Measurements from ENCODE around the gene CACNA1E.

Gene CACNA1E

GRCh38 chr1:181732218-181732990, 249.1 kb downstream of the CACNA1E start:
- DNase-seq (ENCODE audit: low spot score): no peak
- TF ChIP-seq CTCF (IDR thresholded peaks at IDR 0.05; ENCODE audit: extremely low read depth, missing control alignments): no peak

- no peak for DNase-seq (ENCODE audit: low spot score)
- no peak for TF ChIP-seq CTCF (IDR thresholded peaks at IDR 0.05; ENCODE audit: extremely low read depth, missing control alignments)
Measured at GRCh38 chr1:181733486-181733885, 250.2 kb downstream of the CACNA1E start.

- DNase-seq (ENCODE audit: low spot score): no peak
- no peak for TF ChIP-seq CTCF (IDR thresholded peaks at IDR 0.05; ENCODE audit: extremely low read depth, missing control alignments)
Measured at GRCh38 chr1:181737056-181737455, 253.7 kb downstream of the CACNA1E start.

GRCh38 chr1:181739214-181739613, 255.9 kb downstream of the CACNA1E start:
- no peak for TF ChIP-seq CTCF (IDR thresholded peaks at IDR 0.05; ENCODE audit: extremely low read depth, missing control alignments)
- DNase-seq (ENCODE audit: low spot score): no peak

GRCh38 chr1:181742426-181742825, 259.1 kb downstream of the CACNA1E start:
- no peak for DNase-seq (ENCODE audit: low spot score)
- no peak for TF ChIP-seq CTCF (IDR thresholded peaks at IDR 0.05; ENCODE audit: extremely low read depth, missing control alignments)

GRCh38 chr1:181743878-181744312, 260.6 kb downstream of the CACNA1E start:
- no peak for TF ChIP-seq CTCF (IDR thresholded peaks at IDR 0.05; ENCODE audit: extremely low read depth, missing control alignments)

GRCh38 chr1:181746224-181746623, 262.9 kb downstream of the CACNA1E start:
- no peak for TF ChIP-seq CTCF (IDR thresholded peaks at IDR 0.05; ENCODE audit: extremely low read depth, missing control alignments)

More at GRCh38 chr1:181743878-181744312, 260.6 kb downstream of the CACNA1E start:
- DNase-seq (ENCODE audit: low spot score): no peak

More at GRCh38 chr1:181746224-181746623, 262.9 kb downstream of the CACNA1E start:
- no peak for DNase-seq (ENCODE audit: low spot score)
